ENCODE data around the gene TP53I3. TPM values are rescaled to one million over a fixed set of nuclear protein-coding genes. Genes with fewer than 3 reads are reported as not detected.

The TP53I3 gene
- total RNA-seq, 1 donor from 2014 or later = 51.7 TPM

DNA sequence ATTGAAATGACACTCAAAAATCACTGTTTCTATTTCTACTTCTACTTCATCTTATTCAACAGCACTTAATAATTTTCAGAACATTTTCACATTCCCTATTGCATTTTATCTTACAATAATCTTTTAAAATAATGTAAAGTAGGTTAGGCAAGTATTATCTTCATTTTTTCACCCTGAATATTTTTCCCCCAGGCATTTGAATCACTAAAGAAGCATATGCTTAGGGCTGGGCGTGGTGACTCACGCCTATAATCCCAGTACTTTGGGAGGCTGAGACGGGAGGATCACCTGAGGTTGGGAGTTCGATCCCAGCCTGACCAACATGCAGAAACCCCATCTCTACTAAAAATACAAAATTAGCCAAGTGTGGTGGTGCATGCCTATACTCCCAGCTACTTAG, 44.1 kb downstream of the TP53I3 start:
- no peak for DNase-seq (ENCODE audit: low spot score)
- Mint-ChIP-seq H3K9me3 (ENCODE audit: low read depth) (no peaks in the 10 kb centered on the region), H3K36me3 (ENCODE audit: low read depth) (peaks cover 14% of the 10 kb centered on the region), H3K27ac (ENCODE audit: unreplicated experiment) (no peak overlapping the region), H3K27me3 (ENCODE audit: low read depth) (no peaks in the 10 kb centered on the region), H3K4me1 (ENCODE audit: low read depth) (peaks cover 12% of the 10 kb centered on the region), H3K4me3 (ENCODE audit: unreplicated experiment) (no peak overlapping the region)
- TF ChIP-seq, protein P1, sequence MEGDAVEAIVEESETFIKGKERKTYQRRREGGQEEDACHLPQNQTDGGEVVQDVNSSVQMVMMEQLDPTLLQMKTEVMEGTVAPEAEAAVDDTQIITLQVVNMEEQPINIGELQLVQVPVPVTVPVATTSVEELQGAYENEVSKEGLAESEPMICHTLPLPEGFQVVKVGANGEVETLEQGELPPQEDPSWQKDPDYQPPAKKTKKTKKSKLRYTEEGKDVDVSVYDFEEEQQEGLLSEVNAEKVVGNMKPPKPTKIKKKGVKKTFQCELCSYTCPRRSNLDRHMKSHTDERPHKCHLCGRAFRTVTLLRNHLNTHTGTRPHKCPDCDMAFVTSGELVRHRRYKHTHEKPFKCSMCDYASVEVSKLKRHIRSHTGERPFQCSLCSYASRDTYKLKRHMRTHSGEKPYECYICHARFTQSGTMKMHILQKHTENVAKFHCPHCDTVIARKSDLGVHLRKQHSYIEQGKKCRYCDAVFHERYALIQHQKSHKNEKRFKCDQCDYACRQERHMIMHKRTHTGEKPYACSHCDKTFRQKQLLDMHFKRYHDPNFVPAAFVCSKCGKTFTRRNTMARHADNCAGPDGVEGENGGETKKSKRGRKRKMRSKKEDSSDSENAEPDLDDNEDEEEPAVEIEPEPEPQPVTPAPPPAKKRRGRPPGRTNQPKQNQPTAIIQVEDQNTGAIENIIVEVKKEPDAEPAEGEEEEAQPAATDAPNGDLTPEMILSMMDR (IDR thresholded peaks at IDR 0.05) = no peak

DNA sequence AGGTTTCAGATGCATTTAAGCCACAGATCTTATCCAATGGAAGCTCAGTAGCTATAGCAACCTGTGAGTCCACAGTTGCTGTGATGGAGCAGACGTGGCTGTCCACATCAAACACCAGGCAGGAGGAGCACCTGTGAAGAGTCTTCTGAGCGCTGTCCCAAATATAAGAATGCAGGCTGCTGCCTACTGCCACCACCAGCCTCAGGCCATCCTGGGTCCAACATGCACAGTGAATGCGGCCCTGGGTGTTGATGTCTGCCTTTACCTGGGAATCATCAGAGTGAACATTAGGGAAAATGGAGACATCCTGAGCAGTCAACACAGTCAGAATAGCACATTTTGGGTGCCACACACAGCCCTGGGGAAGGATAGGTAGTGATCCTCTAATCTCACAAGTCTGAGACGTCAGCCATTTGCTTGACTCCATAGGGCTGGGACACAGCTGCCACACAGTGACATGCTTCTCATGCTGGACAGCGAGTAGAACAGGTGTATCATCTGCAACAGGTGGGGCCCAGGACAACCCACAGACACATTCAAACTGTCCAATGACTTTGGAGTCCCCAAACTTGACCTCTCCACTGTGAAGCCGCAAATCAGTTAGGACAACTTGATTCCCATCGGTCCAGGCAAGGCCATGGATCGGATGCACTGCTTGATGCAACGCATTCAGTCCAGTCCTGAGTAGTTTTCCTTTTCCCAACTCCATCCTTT, 45.7 kb downstream of the TP53I3 start:
- Mint-ChIP-seq H3K27ac (ENCODE audit: unreplicated experiment) (no peak overlapping the region), H3K27me3 (ENCODE audit: low read depth) (no peaks in the 10 kb centered on the region)
- TF ChIP-seq, protein P1 (IDR thresholded peaks at IDR 0.05) = no peak

More for the DNA sequence above, 45.7 kb downstream of the TP53I3 start:
- Mint-ChIP-seq H3K36me3 (ENCODE audit: low read depth) (peaks cover 14% of the 10 kb centered on the region), H3K4me3 (ENCODE audit: unreplicated experiment) (no peak overlapping the region), H3K9me3 (ENCODE audit: low read depth) (no peaks in the 10 kb centered on the region), H3K4me1 (ENCODE audit: low read depth) (peaks cover 9% of the 10 kb centered on the region)
- no peak for DNase-seq (ENCODE audit: low spot score)

Other genes with a start within 250 kb of the TP53I3 start
- gene ATAD2B, start 157.7 kb downstream of the TP53I3 start, total RNA-seq = 15.8 to 20.9 TPM (median 15.9 TPM) in 3 replicates
- 15.8 to 19.0 TPM (median 18.1 TPM) in 3 replicates for gene UBXN2A, start 144.4 kb downstream of the TP53I3 start, total RNA-seq
- gene MFSD2B, start 74.7 kb downstream of the TP53I3 start, total RNA-seq = 0.51 TPM in 1 of 3 replicates, not detected in the others
- 10.6 to 12.6 TPM (median 12.5 TPM) in 3 replicates for gene WDCP, start 37.4 kb downstream of the TP53I3 start, total RNA-seq
- gene FKBP1B, start 35.1 kb downstream of the TP53I3 start, total RNA-seq = 10.4 to 18.2 TPM (median 16.2 TPM) in 3 replicates
- gene SF3B6, start 8.5 kb downstream of the TP53I3 start, total RNA-seq = 67.0 to 81.9 TPM (median 72.0 TPM) in 3 replicates
- 1.3 to 1.4 TPM (median 1.3 TPM) in 3 replicates for gene PFN4, start 38.5 kb upstream of the TP53I3 start, total RNA-seq
- 15.8 to 21.5 TPM (median 19.0 TPM) in 3 replicates for gene FAM228B, start 38.6 kb upstream of the TP53I3 start, total RNA-seq
- gene FAM228A, start 90.2 kb upstream of the TP53I3 start, total RNA-seq = 0.22 to 0.58 TPM (median 0.31 TPM) in 3 replicates